Ascending aorta (tissue), 2 donors: ENCODE data around the gene CDK18. TPM values are rescaled to one million over a fixed set of nuclear protein-coding genes. Genes with fewer than 3 reads are reported as not detected.

Experiments
- DNase-seq, 2 donors: peaks; one replicate each; pipeline ENCODE4 v3.0.0-alpha.2; 2019; ENCODE audit warnings: low spot score in 2 of 2
- H3K27ac ChIP-seq, 2 donors: fragments of 200-600 bp; sonication (generic); one replicate each; pipeline ENCODE4 v1.5.1; 2016 to 2017; ENCODE audit warnings: mild to moderate bottlenecking in 1 of 2
- H3K27me3 ChIP-seq: fragments of 200-600 bp; sonication (generic); one replicate; pipeline ENCODE4 v1.5.1; 2017
- H3K36me3 ChIP-seq, 2 donors: fragments of 200-600 bp; sonication (generic); one replicate each; pipeline ENCODE4 v1.5.1; 2016
- H3K4me1 ChIP-seq, 2 donors: fragments of 200-600 bp; sonication (generic); one replicate each; pipeline ENCODE4 v1.5.1; 2016 to 2017; ENCODE audit warnings: mild to moderate bottlenecking in 1 of 2
- H3K4me3 ChIP-seq, 2 donors: fragments of 200-600 bp; sonication (generic); one replicate each; pipeline ENCODE4 v1.5.1; 2016 to 2017; ENCODE audit warnings: mild to moderate bottlenecking in 1 of 2
- H3K9me3 ChIP-seq, 2 donors: fragments of 200-600 bp; sonication (generic); one replicate each; pipeline ENCODE4 v1.5.1; 2016
- CTCF ChIP-seq, 3 experiments: fragments of 200-600 bp in 2 of 3; fragments of 450-650 bp in 1 of 3; sonication (generic) in 2 of 3; IDR thresholded peaks; one replicate each; pipeline ENCODE4 v1.5.1; 2016 to 2019; ENCODE audit warnings: antibody characterized with exemption in 3 of 3, mild to moderate bottlenecking in 1 of 3, moderate library complexity in 1 of 3
- intact Hi-C: fragments of 100-400 bp; cut with DNase I; formaldehyde crosslinking; loops from one replicate; pipeline ENCODE4 v1.15.1; 2023
- total RNA-seq: library from RNA; depleted of rRNA; stranded (reverse); fragments of >200 nt; gene quantifications from one replicate; pipeline ENCODE4 v1.1.0, GENCODE V29; 2016

The CDK18 gene
- total RNA-seq, 1 donor from 2014 or later, result 70.0 TPM

GRCh38 chr1:205568469-205569361 lies 64.2 kb downstream of the CDK18 start:
- no peaks in the 10 kb centered on the region for H3K9me3 ChIP-seq
- no peak for TF ChIP-seq CTCF (IDR thresholded peaks at IDR 0.05)
- peaks cover 3% of the 10 kb centered on the region for H3K27me3 ChIP-seq
- peaks cover 2 to 4% of the 10 kb centered on the region in 2 donors for H3K4me1 ChIP-seq
- H3K4me3 ChIP-seq, result peak overlapping the region; percentile 45 to 56
- intact Hi-C loops, result loop anchor here (2.0 kb wide), 1 partner anchor 40 kb away; no protein-coding TSS in a partner anchor
- DNase-seq, result peak in 1 of 2 donors; percentile 59
- no peak overlapping the region for H3K27ac ChIP-seq
- H3K36me3 ChIP-seq, result no peaks in the 10 kb centered on the region

GRCh38 chr1:205569411-205570172 lies 65.1 kb downstream of the CDK18 start:
- Histone ChIP-seq H3K4me1 (peaks cover 2 to 4% of the 10 kb centered on the region in 2 donors), H3K9me3 (no peaks in the 10 kb centered on the region), H3K27me3 (peaks cover 3% of the 10 kb centered on the region), H3K4me3 (peak overlapping the region; percentile 45 to 56), H3K36me3 (no peaks in the 10 kb centered on the region), H3K27ac (no peak overlapping the region)
- TF ChIP-seq CTCF (IDR thresholded peaks at IDR 0.05), result no peak
- DNase-seq, result peak in 1 of 2 donors; percentile 62
- intact Hi-C loops, result loop anchor here (2.0 kb wide), 1 partner anchor 41 kb away; no protein-coding TSS in a partner anchor

GRCh38 chr1:205570173-205570501 lies 65.7 kb downstream of the CDK18 start:
- intact Hi-C loops, result no loop called here
- TF ChIP-seq CTCF (IDR thresholded peaks at IDR 0.05), result no peak
- Histone ChIP-seq H3K4me3 (no peak overlapping the region), H3K27ac (no peak overlapping the region), H3K27me3 (peaks cover 3% of the 10 kb centered on the region), H3K9me3 (no peaks in the 10 kb centered on the region), H3K4me1 (peaks cover 2 to 4% of the 10 kb centered on the region in 2 donors), H3K36me3 (no peaks in the 10 kb centered on the region)
- DNase-seq, result peak in 1 of 2 donors; percentile 24

GRCh38 chr1:205570796-205571537 lies 66.5 kb downstream of the CDK18 start:
- Histone ChIP-seq H3K27ac (no peak overlapping the region), H3K9me3 (no peaks in the 10 kb centered on the region), H3K4me1 (peaks cover 2 to 4% of the 10 kb centered on the region in 2 donors), H3K36me3 (no peaks in the 10 kb centered on the region), H3K27me3 (peaks cover 3% of the 10 kb centered on the region), H3K4me3 (no peak overlapping the region)
- intact Hi-C loops, result no loop called here
- no peak for TF ChIP-seq CTCF (IDR thresholded peaks at IDR 0.05)
- no peak for DNase-seq

- intact Hi-C loops, result no loop called here
- DNase-seq, result peak in 1 of 2 donors; percentile 54
- Histone ChIP-seq H3K36me3 (no peaks in the 10 kb centered on the region), H3K9me3 (no peaks in the 10 kb centered on the region), H3K4me3 (no peak overlapping the region), H3K27ac (no peak overlapping the region), H3K4me1 (peaks cover 2 to 4% of the 10 kb centered on the region in 2 donors), H3K27me3 (peaks cover 3% of the 10 kb centered on the region)
- TF ChIP-seq CTCF (IDR thresholded peaks at IDR 0.05), result no peak
Measured at GRCh38 chr1:205571747-205572146, 67.3 kb downstream of the CDK18 start.
